ENCODE measurements around the gene CYTH3. TPM values are rescaled to one million over a fixed set of nuclear protein-coding genes. Genes with fewer than 3 reads are reported as not detected.

CYTH3 gene
- total and polyA plus RNA-seq, 12 donors: 15.9 to 27.9 (median 20.5) TPM

DNA sequence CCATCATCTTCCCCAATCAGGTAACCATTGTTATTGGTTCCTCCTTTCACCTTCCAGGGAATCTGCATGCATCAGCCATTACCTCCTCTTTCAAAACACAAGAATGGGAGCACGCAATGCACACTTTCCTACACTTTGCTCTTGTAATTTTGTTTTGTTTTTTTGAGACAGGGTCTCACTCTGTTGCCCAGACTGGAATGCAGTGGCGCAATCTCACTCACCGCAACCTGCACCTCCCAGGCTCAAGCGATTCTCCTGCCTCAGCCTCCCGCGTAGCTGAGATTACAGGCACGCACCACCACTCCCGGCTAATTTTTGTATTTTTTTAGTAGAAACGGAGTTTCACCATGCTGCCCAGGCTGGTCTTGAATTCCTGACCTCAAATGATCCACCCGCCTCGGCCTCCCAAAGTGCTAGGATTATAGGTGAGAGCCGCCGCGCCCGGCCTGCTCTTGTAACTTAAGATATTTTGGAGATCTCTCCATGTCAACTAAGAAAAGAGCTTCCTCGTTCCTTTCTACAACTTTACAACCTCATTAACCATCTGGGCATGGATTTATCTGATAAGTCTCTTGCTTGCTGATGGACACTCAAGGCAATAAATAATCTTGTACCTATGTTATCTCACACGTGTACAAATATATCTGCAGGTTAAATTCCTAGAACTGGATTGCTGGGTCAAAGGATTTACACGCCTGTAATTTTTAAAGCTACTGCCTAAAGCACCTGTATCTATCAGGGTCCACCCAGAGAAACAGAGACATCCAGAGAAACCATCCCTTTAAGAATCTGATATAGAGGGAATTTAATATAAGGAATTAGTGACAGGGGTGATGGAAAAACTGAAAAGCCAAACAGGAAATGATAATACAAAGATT, 4.2 kb downstream of the CYTH3 start:
- H3K27me3 ChIP-seq: peaks cover 0 to 12% (median 0%) of the 10 kb centered on the region in 7 donors
- no peak overlapping the region for H3K4me3 ChIP-seq
- no peak for DNase-seq
- H3K36me3 ChIP-seq: peaks cover 0 to 3% (median 0%) of the 10 kb centered on the region in 9 donors
- no peak for ATAC-seq
- WGBS, 2 donors: 91 to 94% methylated on average over 18 of the region's 18 CpGs
- TF ChIP-seq, protein P1, sequence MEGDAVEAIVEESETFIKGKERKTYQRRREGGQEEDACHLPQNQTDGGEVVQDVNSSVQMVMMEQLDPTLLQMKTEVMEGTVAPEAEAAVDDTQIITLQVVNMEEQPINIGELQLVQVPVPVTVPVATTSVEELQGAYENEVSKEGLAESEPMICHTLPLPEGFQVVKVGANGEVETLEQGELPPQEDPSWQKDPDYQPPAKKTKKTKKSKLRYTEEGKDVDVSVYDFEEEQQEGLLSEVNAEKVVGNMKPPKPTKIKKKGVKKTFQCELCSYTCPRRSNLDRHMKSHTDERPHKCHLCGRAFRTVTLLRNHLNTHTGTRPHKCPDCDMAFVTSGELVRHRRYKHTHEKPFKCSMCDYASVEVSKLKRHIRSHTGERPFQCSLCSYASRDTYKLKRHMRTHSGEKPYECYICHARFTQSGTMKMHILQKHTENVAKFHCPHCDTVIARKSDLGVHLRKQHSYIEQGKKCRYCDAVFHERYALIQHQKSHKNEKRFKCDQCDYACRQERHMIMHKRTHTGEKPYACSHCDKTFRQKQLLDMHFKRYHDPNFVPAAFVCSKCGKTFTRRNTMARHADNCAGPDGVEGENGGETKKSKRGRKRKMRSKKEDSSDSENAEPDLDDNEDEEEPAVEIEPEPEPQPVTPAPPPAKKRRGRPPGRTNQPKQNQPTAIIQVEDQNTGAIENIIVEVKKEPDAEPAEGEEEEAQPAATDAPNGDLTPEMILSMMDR (IDR thresholded peaks at IDR 0.05): no peak
- peaks cover 0 to 76% (median 43%) of the 10 kb centered on the region in 9 donors for H3K4me1 ChIP-seq
- H3K27ac ChIP-seq: peak overlapping the region in 7 of 10 donors; percentile 1 to 93 (median 45)
- intact Hi-C loops (cut with DNase I): loop anchor here in 2 of 10 donors (5.0 to 10.0 kb wide), 2 partner anchors 36 to 103 kb away; no protein-coding TSS in a partner anchor
- H3K9me3 ChIP-seq: no peaks in the 10 kb centered on the region

DNA sequence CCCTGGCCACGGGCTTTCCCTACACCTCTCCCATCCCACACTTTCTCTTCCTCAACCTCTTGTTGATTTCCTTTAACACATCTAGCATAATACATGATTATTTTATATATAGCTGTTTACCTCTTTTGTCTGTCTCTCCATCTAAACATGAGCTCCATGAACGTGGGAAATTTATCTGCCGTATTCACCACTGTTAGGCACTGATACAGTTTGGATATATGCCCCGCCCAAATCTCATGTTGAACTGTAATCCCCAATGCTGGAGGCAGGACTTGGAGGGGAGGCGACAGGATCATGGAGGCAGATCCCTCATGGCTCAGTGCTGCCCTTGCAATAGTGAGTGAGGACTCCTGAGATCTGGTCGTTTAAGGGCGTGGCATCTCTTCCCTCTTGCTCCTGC, 5.7 kb downstream of the CYTH3 start:
- ATAC-seq (no peak), DNase-seq (no peak)
- Histone ChIP-seq H3K4me1 (peaks cover 3 to 88% (median 54%) of the 10 kb centered on the region in 9 donors), H3K4me3 (no peak overlapping the region), H3K36me3 (peaks cover 0 to 6% (median 0%) of the 10 kb centered on the region in 9 donors), H3K27me3 (peaks cover 0 to 10% (median 0%) of the 10 kb centered on the region in 7 donors), H3K9me3 (no peaks in the 10 kb centered on the region), H3K27ac (peak overlapping the region in 2 of 10 donors; percentile 3 to 27)
- TF ChIP-seq, protein P1 (IDR thresholded peaks at IDR 0.05): no peak
- WGBS, 2 donors: 80 to 86% methylated on average over 7 of the region's 7 CpGs
- intact Hi-C loops (cut with DNase I): loop anchor here in 2 of 10 donors (5.0 to 10.0 kb wide), 2 partner anchors 34 to 102 kb away; no protein-coding TSS in a partner anchor

- peaks cover 0 to 6% (median 0%) of the 10 kb centered on the region in 9 donors for H3K36me3 ChIP-seq
- H3K27ac ChIP-seq: peak overlapping the region in 8 of 10 donors; percentile 41 to 79 (median 68)
- H3K9me3 ChIP-seq: no peaks in the 10 kb centered on the region
- TF ChIP-seq, protein P1 (IDR thresholded peaks at IDR 0.05): no peak
- DNase-seq (no peak), ATAC-seq (no peak)
- no peak overlapping the region for H3K4me3 ChIP-seq
- peaks cover 15 to 92% (median 67%) of the 10 kb centered on the region in 9 donors for H3K4me1 ChIP-seq
- intact Hi-C loops (cut with DNase I): loop anchor here in 2 of 10 donors (5.0 to 10.0 kb wide), 2 partner anchors 35 to 97 kb away; no protein-coding TSS in a partner anchor
- H3K27me3 ChIP-seq: no peaks in the 10 kb centered on the region
Measured at GRCh38 chr7:6262221-6262620, 10.2 kb downstream of the CYTH3 start.

DNA sequence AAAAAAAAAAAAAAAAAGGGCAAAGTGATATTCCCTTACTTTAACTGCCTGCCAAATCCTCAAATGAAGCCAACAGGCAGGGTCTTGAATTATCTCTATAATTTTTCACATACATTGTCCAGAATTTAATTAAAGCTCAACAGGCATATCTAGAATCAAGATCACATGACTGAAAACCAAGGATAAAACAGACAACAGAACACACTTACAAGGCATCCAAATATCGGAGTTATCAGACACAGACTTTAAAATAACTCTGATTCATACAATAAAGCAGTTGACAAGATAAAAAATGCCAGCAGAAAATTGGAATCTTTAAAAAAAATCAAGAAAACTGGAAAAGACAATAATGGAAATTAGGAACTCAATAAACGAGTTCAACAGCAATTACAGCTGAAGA, 10.7 kb downstream of the CYTH3 start:
- intact Hi-C loops (cut with DNase I): loop anchor here in 2 of 10 donors (5.0 to 10.0 kb wide), 2 partner anchors 34 to 97 kb away; no protein-coding TSS in a partner anchor
- H3K9me3 ChIP-seq: no peaks in the 10 kb centered on the region
- no peak for DNase-seq
- H3K36me3 ChIP-seq: peaks cover 0 to 6% (median 0%) of the 10 kb centered on the region in 9 donors
- no peak for ATAC-seq
- WGBS, 2 donors: 47 to 50% methylated on average over 2 of the region's 2 CpGs
- TF ChIP-seq, protein P1 (IDR thresholded peaks at IDR 0.05): no peak
- H3K27ac ChIP-seq: peak overlapping the region in 9 of 10 donors; percentile 6 to 79 (median 68)
- H3K4me1 ChIP-seq: peaks cover 15 to 92% (median 68%) of the 10 kb centered on the region in 9 donors
- H3K27me3 ChIP-seq: no peaks in the 10 kb centered on the region
- H3K4me3 ChIP-seq: no peak overlapping the region

Measured in heart right ventricle (tissue), 16 donors.